GM18511 (cell line): ENCODE measurements around the gene PHLDB3.
A peak's percentile ranks its signal among the peaks of the same experiment; 100 is the strongest.
"Not testable (repeated sequence)": the region's sequence is repeated elsewhere in the genome, so short reads cannot be mapped to it uniquely, and the experiment has no call there.

Source experiments
- ATAC-seq: cut with Tn5 transposase; IDR thresholded peaks from one replicate; pipeline ENCODE4 v1.9.1; 2021; ENCODE audit warnings: mild to moderate bottlenecking, moderate library complexity; ENCODE audit not compliant: unreplicated experiment

Gene PHLDB3

DNA sequence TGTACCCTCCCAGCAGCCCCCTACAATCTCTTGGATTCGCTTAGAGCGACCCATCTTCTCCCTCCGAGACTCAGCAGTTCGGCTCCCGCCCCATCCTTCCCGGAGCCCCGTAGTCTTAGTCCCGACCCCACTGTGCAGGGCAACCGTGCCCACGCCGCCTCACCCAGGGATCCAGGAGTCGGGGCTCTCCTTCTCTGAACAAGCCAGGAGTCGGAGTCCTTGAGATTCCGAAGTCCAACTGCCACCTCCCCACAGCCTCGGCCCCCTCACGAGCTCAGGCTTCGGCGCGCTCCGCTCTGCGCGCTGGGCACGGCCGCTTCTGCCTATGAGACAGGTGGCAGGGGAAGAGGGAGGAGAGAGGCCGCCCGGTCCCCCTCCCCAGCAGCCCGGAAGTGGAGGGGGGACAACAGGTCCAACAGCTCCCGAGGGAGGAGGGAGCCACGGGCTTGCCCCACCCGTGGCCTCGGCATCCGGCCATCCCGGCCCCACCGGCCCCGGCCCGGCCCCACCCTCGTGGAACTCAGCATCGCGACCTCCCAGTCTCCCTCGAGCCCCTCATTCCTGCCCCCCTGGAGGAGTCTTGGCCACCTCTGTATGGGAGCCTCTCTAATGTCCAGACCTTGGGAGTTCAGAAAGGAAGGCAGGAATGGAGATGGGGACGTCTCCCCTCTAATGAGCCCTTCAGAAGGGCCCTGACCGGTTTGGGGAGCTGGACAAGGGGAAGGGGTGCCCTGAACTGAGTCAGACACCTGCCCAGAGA lies at the start of gene PHLDB3:
TSS of gene PHLDB3 (minus strand) at position 321 of the 760 bp plus-strand sequence. CDS start 628 bp downstream, outside the sequence.
- ATAC-seq = peak; percentile 34

GRCh38 chr19:43553656-43554055 lies 49.1 kb upstream of the PHLDB3 start:
- ATAC-seq = no peak

DNA sequence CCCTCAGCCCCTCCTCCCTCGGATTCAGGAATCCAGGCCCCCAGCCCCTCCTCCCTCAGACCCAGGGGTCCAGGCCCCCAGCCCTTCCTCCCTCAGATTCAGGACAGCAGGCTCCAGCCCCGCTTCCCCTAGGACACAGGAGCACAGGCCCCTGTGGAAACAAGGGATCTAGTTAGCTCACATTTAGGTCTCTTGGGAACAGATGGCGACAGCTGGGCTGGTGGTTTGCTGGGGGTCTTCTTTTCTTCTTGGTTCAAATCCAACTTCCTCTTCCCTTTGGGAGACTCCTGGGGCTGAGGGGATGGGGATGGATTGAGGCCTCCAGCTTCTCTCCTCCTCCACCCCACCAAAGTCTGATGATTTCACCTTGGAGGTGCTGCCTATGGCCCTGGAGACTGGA lies 48.1 kb upstream of the PHLDB3 start:
- ATAC-seq = no peak

GRCh38 chr19:43552198-43552450 lies 47.6 kb upstream of the PHLDB3 start:
- no peak for ATAC-seq

GRCh38 chr19:43551399-43552197 lies 47.1 kb upstream of the PHLDB3 start:
- no peak for ATAC-seq

GRCh38 chr19:43548706-43549105 lies 44.2 kb upstream of the PHLDB3 start:
- ATAC-seq = no peak

GRCh38 chr19:43547926-43548325 lies 43.4 kb upstream of the PHLDB3 start:
- ATAC-seq = not testable (repeated sequence)

- ATAC-seq = no peak
These were observed 42.0 kb upstream of the PHLDB3 start for GRCh38 chr19:43546581-43546980.

GRCh38 chr19:43545981-43546380 lies 41.4 kb upstream of the PHLDB3 start:
- ATAC-seq = no peak

GRCh38 chr19:43545276-43545675 lies 40.7 kb upstream of the PHLDB3 start:
- no peak for ATAC-seq

GRCh38 chr19:43544077-43544476 lies 39.5 kb upstream of the PHLDB3 start:
- ATAC-seq = no peak

DNA sequence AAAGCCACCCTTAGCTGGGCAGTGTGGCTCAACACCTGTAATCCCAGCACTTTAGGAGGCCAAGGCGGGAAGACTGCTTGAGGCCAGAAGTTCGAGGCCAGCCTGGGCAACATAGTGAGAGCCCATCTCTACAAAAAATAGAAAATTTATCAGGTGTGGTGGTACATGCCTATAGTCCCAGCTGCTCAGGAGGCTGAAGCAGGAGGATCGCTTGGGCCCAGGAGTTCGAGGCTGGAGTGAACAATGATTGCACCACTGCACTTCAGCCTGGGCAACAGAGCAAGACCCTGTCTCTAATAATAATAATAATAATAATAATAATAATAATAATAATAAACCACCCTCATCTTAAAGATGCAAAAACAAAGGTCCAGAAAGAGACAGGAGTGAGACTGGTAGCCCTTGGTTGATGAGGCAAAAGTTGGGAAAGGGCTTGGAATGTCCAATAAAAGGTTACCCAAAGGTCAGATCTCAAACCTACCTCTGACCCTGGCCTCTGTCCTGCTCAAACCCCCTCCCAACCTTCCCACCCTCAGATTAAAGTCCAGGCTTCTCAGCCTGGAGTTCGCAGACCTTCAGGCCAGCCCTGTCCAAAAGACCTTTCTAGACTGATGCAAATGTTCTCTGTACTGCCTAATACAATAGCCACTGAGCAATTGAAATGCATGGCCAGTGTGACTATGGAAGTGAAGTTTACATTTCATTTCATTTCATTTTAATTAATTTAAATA lies 37.5 kb upstream of the PHLDB3 start:
- ATAC-seq = no peak

- ATAC-seq = no peak
These were observed 35.8 kb upstream of the PHLDB3 start for GRCh38 chr19:43540381-43540780.

GRCh38 chr19:43538922-43539321 lies 34.4 kb upstream of the PHLDB3 start:
- no peak for ATAC-seq

DNA sequence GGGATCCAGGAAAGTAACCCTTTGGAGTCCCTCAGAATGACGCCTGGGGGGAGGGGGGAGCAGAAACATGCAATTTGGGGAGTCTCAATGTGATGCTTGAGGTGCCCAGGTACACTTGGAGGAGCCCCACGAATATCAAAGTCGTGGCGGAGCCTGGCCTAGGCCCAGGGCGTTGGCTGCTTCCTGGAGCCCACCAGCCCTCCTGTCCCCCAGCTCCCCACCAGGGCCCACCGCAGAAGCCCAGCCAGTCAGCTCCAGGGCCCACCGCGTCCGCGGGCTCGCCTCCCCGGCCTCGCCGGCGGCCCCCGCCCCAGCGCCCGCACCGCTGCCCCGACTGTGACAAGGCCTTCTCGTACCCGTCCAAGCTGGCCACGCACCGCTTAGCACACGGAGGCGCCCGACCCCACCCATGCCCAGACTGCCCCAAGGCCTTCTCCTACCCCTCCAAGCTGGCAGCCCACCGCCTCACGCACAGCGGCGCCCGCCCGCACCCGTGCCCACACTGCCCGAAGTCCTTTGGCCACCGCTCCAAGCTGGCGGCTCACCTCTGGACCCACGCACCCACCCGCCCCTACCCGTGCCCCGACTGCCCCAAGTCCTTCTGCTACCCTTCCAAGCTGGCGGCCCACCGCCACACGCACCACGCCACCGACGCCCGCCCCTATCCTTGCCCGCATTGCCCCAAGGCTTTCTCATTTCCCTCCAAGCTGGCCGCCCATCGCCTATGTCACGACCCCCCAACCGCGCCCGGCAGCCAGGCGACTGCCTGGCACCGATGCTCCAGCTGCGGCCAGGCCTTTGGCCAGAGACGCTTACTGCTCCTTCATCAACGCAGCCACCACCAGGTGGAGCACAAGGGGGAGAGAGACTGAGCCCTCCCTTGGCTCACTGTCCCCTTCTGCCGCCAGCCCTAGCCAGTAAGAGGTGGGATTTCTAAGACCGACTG lies 30.5 kb upstream of the PHLDB3 start:
- ATAC-seq = no peak

- no peak for ATAC-seq
These were observed 29.8 kb upstream of the PHLDB3 start for GRCh38 chr19:43534305-43534815.

- ATAC-seq = peak; percentile 62
These were observed 29.2 kb upstream of the PHLDB3 start for GRCh38 chr19:43533546-43534304.

GRCh38 chr19:43532962-43533545 lies 28.5 kb upstream of the PHLDB3 start, which contains the start of gene ZNF575:
ZNF575 (plus strand) TSS chr19:43533188; CDS start chr19:43534423, 1,235 bp downstream.
- ATAC-seq = peak; percentile 67

DNA sequence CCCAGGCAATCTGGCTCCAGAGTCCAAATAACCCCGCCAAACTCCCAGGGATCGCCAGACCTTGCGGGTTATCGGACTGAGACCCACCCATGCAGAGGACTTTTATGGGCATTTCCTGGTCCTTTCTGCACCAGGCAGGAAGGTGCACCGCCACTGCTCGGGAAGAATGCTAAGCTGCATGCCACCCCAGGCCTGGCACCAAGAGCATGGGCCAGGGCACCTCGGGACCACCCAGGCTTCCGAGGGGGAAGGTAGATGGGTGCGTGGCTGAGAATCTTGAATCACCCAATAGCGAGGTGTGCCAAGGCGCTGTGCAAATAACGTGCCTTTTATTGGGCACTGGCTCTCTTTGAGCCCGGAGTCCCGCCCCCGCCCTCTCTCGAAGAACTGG lies 28.0 kb upstream of the PHLDB3 start:
- peak; percentile 32 for ATAC-seq
